OCI-LY1 (cell line): Measurements from ENCODE around the gene CDH4.

ENCODE experiments used
- CTCF ChIP-seq: fragments of 200-600 bp; sonication (generic), shearing (Covaris generic); IDR thresholded peaks from 2 replicates; pipeline ENCODE4 v1.5.1; 2017; ENCODE audit warnings: mild to moderate bottlenecking, antibody characterized with exemption, low read length, moderate library complexity, mixed read lengths
- EZH2 ChIP-seq: fragments of 200-600 bp; sonication (generic), shearing (Covaris generic); IDR thresholded peaks from 2 replicates; pipeline ENCODE4 v1.8.0; 2017; ENCODE audit warnings: borderline replicate concordance, mixed run types, mild to moderate bottlenecking, antibody characterized with exemption, low read length, moderate library complexity, mixed read lengths

GRCh38 chr20:61379898-61380544 lies 128.0 kb downstream of the CDH4 start:
- TF ChIP-seq CTCF, result no peak
- TF ChIP-seq EZH2, result no peak
